Lower lobe of right lung (tissue), 2 donors: Measurements from ENCODE around the gene TMEM217. TPM values are rescaled to one million over a fixed set of nuclear protein-coding genes. Genes with fewer than 3 reads are reported as not detected.

Experiments
- ATAC-seq, 2 donors: fragments of 200-7000 bp; cut with Tn5 transposase; one replicate each; pipeline ENCODE4 v1.9.1; 2020 to 2022; ENCODE audit warnings: mild to moderate bottlenecking in 2 of 2, moderate library complexity in 2 of 2
- DNase-seq: peaks from one replicate; pipeline ENCODE4 v3.0.0-alpha.2; 2020
- H3K27ac ChIP-seq: fragments of 200-600 bp; one replicate; pipeline ENCODE4 v1.8.0; 2022
- H3K27me3 ChIP-seq: fragments of 200-600 bp; one replicate; pipeline ENCODE4 v1.8.0; 2022; ENCODE audit warnings: low read depth
- H3K36me3 ChIP-seq: fragments of 200-600 bp; one replicate; pipeline ENCODE4 v1.8.0; 2022; ENCODE audit warnings: mild to moderate bottlenecking
- H3K4me1 ChIP-seq: fragments of 200-600 bp; one replicate; pipeline ENCODE4 v1.8.0; 2022
- H3K4me3 ChIP-seq: fragments of 200-600 bp; one replicate; pipeline ENCODE4 v1.8.0; 2022; ENCODE audit warnings: mild to moderate bottlenecking
- H3K9me3 ChIP-seq: fragments of 200-600 bp; one replicate; pipeline ENCODE4 v1.8.0; 2022
- CTCF ChIP-seq: fragments of 200-600 bp; IDR thresholded peaks from one replicate; pipeline ENCODE4 v1.8.0; 2022; ENCODE audit warnings: antibody characterized with exemption, mild to moderate bottlenecking
- intact Hi-C: fragments of 100-400 bp; cut with DNase I; formaldehyde crosslinking; loops from one replicate; pipeline ENCODE4 v1.11.0; 2022
- total RNA-seq: library from RNA; stranded (reverse); fragmentation: NEBNext Ultra II Directional; extraction: Animal tissue kit (Norgen Biotek cat#: 25700); gene quantifications from one replicate; pipeline ENCODE4 v1.2.1, GENCODE V29; 2021
- donor health status: DM: no; HTN: yes; CAD: no; lungs with severe emphysema.

TMEM217 gene
- total RNA-seq, 1 donor from 2014 or later: 1.1 TPM

- Histone ChIP-seq H3K36me3 (peaks cover 40% of the 10 kb centered on the region), H3K27ac (no peak overlapping the region), H3K27me3 (no peaks in the 10 kb centered on the region), H3K4me1 (peaks cover 49% of the 10 kb centered on the region), H3K9me3 (no peaks in the 10 kb centered on the region), H3K4me3 (peak overlapping the region; percentile 99)
- DNase-seq (no peak), ATAC-seq (no peak)
- no peak for TF ChIP-seq CTCF
- intact Hi-C loops: loop anchor here (10.0 kb wide), 1 partner anchor 119 kb away; no protein-coding TSS in a partner anchor
These were observed 84.3 kb downstream of the TMEM217 start for GRCh38 chr6:37173493-37174195.

- H3K27me3 ChIP-seq: no peaks in the 10 kb centered on the region
- H3K4me3 ChIP-seq: peak overlapping the region; percentile 99
- DNase-seq (no peak), ATAC-seq (no peak)
- H3K9me3 ChIP-seq: no peaks in the 10 kb centered on the region
- TF ChIP-seq CTCF: no peak
- intact Hi-C loops: loop anchor here (10.0 kb wide), 1 partner anchor 118 kb away; no protein-coding TSS in a partner anchor
- peaks cover 40% of the 10 kb centered on the region for H3K36me3 ChIP-seq
- peaks cover 55% of the 10 kb centered on the region for H3K4me1 ChIP-seq
- H3K27ac ChIP-seq: peak overlapping the region; percentile 94
These were observed 84.9 kb downstream of the TMEM217 start for GRCh38 chr6:37172912-37173492.

- Histone ChIP-seq H3K27ac (peak overlapping the region; percentile 94), H3K9me3 (no peaks in the 10 kb centered on the region), H3K27me3 (no peaks in the 10 kb centered on the region), H3K4me3 (peak overlapping the region; percentile 99), H3K4me1 (peaks cover 50% of the 10 kb centered on the region), H3K36me3 (peaks cover 40% of the 10 kb centered on the region)
- intact Hi-C loops: loop anchor here (10.0 kb wide), 1 partner anchor 117 kb away; no protein-coding TSS in a partner anchor
- peak; percentile 47 to 48 for ATAC-seq
- TF ChIP-seq CTCF: peak; percentile 92
- DNase-seq: peak; percentile 87
These were observed 85.8 kb downstream of the TMEM217 start for GRCh38 chr6:37171970-37172812.

- H3K4me1 ChIP-seq: peaks cover 50% of the 10 kb centered on the region
- H3K9me3 ChIP-seq: no peaks in the 10 kb centered on the region
- peak overlapping the region; percentile 99 for H3K4me3 ChIP-seq
- peak; percentile 66 for DNase-seq
- ATAC-seq: peak; percentile 1 to 29
- no peak for TF ChIP-seq CTCF
- no peaks in the 10 kb centered on the region for H3K27me3 ChIP-seq
- intact Hi-C loops: loop anchor here (10.0 kb wide), 1 partner anchor 117 kb away; no protein-coding TSS in a partner anchor
- H3K27ac ChIP-seq: peak overlapping the region; percentile 94
- H3K36me3 ChIP-seq: peaks cover 40% of the 10 kb centered on the region
These were observed 86.6 kb downstream of the TMEM217 start for GRCh38 chr6:37171201-37171969.
